NT2/D1 (cell line): Measurements from ENCODE around the gene SREK1.

Experiments used
- DNase-seq: peaks from one replicate; pipeline ENCODE4 v3.0.0-alpha.2; 2011; ENCODE audit warnings: low read depth, low spot score
- H3K27me3 ChIP-seq: 2 replicates; pipeline ENCODE4 v1.6.0; 2011; ENCODE audit warnings: mild to moderate bottlenecking; ENCODE audit not compliant: insufficient read length, insufficient read depth
- H3K36me3 ChIP-seq: 2 replicates; pipeline ENCODE4 v1.6.1; 2011; ENCODE audit warnings: mild to moderate bottlenecking, low read length, mixed read lengths; ENCODE audit not compliant: insufficient read depth, insufficient read length
- H3K4me1 ChIP-seq: 2 replicates; pipeline ENCODE4 v1.5.1; 2011; ENCODE audit not compliant: insufficient read depth, insufficient read length
- H3K4me3 ChIP-seq: 2 replicates; pipeline ENCODE4 v1.5.1; 2011; ENCODE audit warnings: low read depth; ENCODE audit not compliant: insufficient read length
- H3K9ac ChIP-seq: 2 replicates; pipeline ENCODE4 v1.6.0; 2011; ENCODE audit warnings: low read depth; ENCODE audit not compliant: insufficient read length
- H3K9me3 ChIP-seq: 2 replicates; pipeline ENCODE4 v1.5.1; 2011; ENCODE audit warnings: mild to moderate bottlenecking, low read length; ENCODE audit not compliant: insufficient read depth
- SUZ12 ChIP-seq: IDR thresholded peaks from 2 replicates; pipeline ENCODE4 v1.6.1; 2011; ENCODE audit not compliant: insufficient read length, insufficient read depth; ENCODE audit errors: extremely low read depth
- YY1 ChIP-seq: IDR thresholded peaks from 2 replicates; pipeline ENCODE4 v1.6.1; 2011; ENCODE audit not compliant: insufficient read length, insufficient read depth
- ZNF274 ChIP-seq: IDR thresholded peaks from 2 replicates; pipeline ENCODE4 v1.6.1; 2011; ENCODE audit warnings: mild to moderate bottlenecking, low read depth, low read length

Gene SREK1

DNA sequence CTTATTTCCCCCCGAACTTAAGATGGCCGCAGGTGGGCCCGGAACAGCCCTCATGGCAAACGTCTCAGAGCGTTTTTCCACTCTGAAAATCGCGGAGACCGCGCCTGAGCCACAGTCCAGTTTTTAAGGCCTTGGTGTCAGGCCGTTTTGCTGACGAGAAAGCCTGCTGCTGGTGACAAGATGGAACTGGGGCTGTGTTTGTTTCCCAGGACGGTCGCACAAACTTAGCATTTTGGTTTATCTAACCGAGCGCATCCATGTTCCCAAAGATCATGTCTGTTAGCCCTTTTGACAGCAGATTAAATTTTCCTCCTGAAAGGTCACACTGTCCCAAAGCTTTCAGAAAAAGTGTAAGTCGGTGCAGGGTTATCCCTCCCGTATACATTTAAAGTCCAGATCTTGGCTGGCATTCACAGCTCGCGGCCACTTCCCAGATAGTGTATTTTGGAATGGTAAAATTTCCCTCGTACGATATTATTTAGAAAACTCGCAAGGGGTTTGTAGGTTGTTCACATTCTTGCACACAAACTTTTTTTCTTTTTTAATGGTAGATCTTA, 812 bp downstream of the SREK1 start:
- DNase-seq = no peak
- Histone ChIP-seq H3K36me3 (no peaks in the 10 kb centered on the region), H3K4me3 (peak overlapping the region; percentile 81), H3K9me3 (no peaks in the 10 kb centered on the region), H3K9ac (peak overlapping the region; percentile 97), H3K27me3 (no peaks in the 10 kb centered on the region), H3K4me1 (no peaks in the 10 kb centered on the region)
- TF ChIP-seq ZNF274 = no peak
- TF ChIP-seq YY1 = peak; percentile 70

- no peaks in the 10 kb centered on the region for H3K27me3 ChIP-seq
- TF ChIP-seq ZNF274 (no peak), SUZ12 (no peak), YY1 (no peak)
- peak overlapping the region; percentile 97 for H3K9ac ChIP-seq
- no peaks in the 10 kb centered on the region for H3K4me1 ChIP-seq
- H3K9me3 ChIP-seq = no peaks in the 10 kb centered on the region
- no peaks in the 10 kb centered on the region for H3K36me3 ChIP-seq
- no peak for DNase-seq
- H3K4me3 ChIP-seq = peak overlapping the region; percentile 81
Measured at GRCh38 chr5:66145737-66146136, 1.6 kb downstream of the SREK1 start.

DNA sequence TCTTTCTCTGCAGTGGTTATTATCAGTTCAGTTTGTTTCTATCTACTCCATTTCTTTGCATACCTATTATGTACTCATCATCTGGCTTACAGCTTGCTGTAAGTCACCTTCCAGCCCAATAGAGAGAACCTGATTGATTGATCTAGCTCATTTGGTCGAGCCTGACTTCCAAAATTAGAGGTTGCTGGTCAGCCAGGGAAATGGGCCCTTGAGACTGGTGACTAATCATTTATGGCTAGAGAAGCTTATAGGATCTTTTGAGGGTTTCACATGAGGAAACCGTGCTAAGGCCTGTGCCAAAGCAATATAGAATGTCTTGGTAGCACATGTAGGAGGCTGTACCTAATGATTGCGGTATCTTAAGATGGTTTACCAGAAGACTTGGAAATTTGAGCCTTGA, 5.8 kb downstream of the SREK1 start:
- no peaks in the 10 kb centered on the region for H3K36me3 ChIP-seq
- no peak overlapping the region for H3K4me3 ChIP-seq
- no peak for DNase-seq
- no peaks in the 10 kb centered on the region for H3K9me3 ChIP-seq
- TF ChIP-seq ZNF274 (no peak), YY1 (no peak), SUZ12 (no peak)
- no peak overlapping the region for H3K9ac ChIP-seq
- H3K27me3 ChIP-seq = no peaks in the 10 kb centered on the region
- H3K4me1 ChIP-seq = no peaks in the 10 kb centered on the region

DNA sequence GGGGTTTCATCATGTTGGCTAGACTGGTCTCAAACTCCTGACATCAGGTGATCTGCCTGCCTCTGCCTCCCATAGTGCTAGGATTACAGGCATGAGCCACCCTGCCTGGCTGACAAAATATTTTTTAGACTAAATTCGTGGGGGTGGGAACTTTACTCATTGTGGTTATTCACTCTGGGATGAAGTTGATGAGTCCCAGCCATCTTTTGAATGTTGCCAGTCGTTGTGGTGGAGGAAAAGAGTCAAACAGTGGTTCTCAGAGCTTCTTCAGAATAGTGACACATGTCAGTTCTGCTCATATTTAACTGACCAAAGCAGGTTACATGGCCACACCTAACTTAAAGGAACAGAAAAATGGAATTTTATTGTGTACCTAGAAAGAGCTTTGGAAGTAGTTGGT, 6.9 kb downstream of the SREK1 start:
- no peak for DNase-seq
- no peaks in the 10 kb centered on the region for H3K4me1 ChIP-seq
- peaks cover 4% of the 10 kb centered on the region for H3K36me3 ChIP-seq
- H3K27me3 ChIP-seq = no peaks in the 10 kb centered on the region
- no peak for TF ChIP-seq ZNF274
- no peak for TF ChIP-seq SUZ12
- TF ChIP-seq YY1 = no peak
- no peak overlapping the region for H3K4me3 ChIP-seq
- H3K9ac ChIP-seq = no peak overlapping the region
- no peaks in the 10 kb centered on the region for H3K9me3 ChIP-seq

DNA sequence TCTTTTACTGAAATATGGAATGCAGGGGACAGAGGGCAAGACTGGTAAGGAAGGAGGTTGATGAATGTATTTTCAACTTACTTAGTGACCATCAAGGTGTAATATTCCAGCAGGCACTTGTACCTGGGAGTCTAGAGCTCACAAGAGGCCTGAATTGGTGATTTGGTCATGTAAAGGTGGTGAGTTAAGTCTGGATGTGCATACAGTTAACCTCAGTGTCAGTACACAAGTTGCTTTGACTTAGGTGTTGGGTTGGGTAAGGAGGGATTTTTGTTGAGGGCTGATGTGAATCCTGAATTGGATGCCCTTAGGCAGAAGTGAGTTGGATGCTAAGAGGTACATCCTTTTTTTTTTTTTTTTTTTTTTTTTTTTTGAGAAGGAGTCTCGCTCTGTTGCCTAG, 7.4 kb downstream of the SREK1 start:
- peaks cover 8% of the 10 kb centered on the region for H3K36me3 ChIP-seq
- H3K9me3 ChIP-seq = no peaks in the 10 kb centered on the region
- no peaks in the 10 kb centered on the region for H3K27me3 ChIP-seq
- DNase-seq = no peak
- no peaks in the 10 kb centered on the region for H3K4me1 ChIP-seq
- no peak overlapping the region for H3K4me3 ChIP-seq
- no peak for TF ChIP-seq YY1
- H3K9ac ChIP-seq = no peak overlapping the region

GRCh38 chr5:66157046-66157445, 12.9 kb downstream of the SREK1 start:
- peaks cover 36% of the 10 kb centered on the region for H3K36me3 ChIP-seq
- no peak overlapping the region for H3K4me3 ChIP-seq
- H3K27me3 ChIP-seq = no peaks in the 10 kb centered on the region
- DNase-seq = no peak
- H3K4me1 ChIP-seq = no peaks in the 10 kb centered on the region
- H3K9ac ChIP-seq = no peak overlapping the region
- no peaks in the 10 kb centered on the region for H3K9me3 ChIP-seq
- TF ChIP-seq SUZ12 = no peak
- no peak for TF ChIP-seq ZNF274
- no peak for TF ChIP-seq YY1

- no peak overlapping the region for H3K9ac ChIP-seq
- TF ChIP-seq YY1 (no peak), SUZ12 (no peak), ZNF274 (no peak)
- no peaks in the 10 kb centered on the region for H3K4me1 ChIP-seq
- DNase-seq = no peak
- peaks cover 62% of the 10 kb centered on the region for H3K36me3 ChIP-seq
- no peaks in the 10 kb centered on the region for H3K27me3 ChIP-seq
- H3K4me3 ChIP-seq = no peak overlapping the region
- no peaks in the 10 kb centered on the region for H3K9me3 ChIP-seq
Measured at GRCh38 chr5:66161356-66161755, 17.3 kb downstream of the SREK1 start.

DNA sequence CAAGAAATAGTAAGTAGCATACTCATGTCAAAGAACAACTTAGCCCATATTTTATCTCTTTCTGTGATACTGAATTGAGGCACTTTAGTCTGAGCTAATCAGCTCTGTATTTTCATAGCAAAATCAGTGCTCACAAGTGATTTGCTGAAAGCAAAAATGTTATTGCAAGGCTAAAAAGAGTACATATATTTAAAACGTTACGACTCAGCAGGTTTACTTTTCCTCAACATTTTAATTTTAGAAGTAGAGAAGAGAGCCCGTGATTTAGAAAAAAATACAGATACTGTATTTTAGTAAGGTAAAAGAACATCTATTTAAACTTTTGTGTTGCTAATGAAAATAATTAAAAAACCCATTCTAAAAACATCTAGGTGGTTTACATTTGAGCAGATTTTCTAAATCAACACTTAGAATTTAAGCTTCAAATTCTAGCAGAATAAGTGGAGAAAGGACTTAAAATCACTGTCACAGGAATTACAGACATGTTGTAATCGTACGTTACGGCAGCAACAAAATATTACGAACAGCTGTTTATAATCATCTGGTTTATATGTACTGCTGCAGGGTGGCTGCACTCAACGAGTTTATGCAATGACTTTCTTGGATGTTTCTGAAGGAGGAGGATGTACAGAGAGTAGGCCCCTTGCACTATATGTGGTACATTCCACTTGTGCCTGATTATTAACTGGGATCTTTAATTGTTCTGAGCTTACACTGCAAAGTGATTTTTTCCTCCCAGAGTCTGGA, 20.1 kb downstream of the SREK1 start:
- no peak for DNase-seq
- H3K9ac ChIP-seq = no peak overlapping the region

More for the DNA sequence above, 20.1 kb downstream of the SREK1 start:
- Histone ChIP-seq H3K36me3 (peaks cover 73% of the 10 kb centered on the region), H3K9me3 (no peaks in the 10 kb centered on the region), H3K4me1 (no peaks in the 10 kb centered on the region), H3K27me3 (no peaks in the 10 kb centered on the region), H3K4me3 (no peak overlapping the region)
- TF ChIP-seq SUZ12 (no peak), ZNF274 (no peak), YY1 (no peak)
